Ishikawa (cell line): ENCODE measurements around the gene CA12.

ENCODE experiments used
- CEBPB ChIP-seq: IDR thresholded peaks from 2 replicates; pipeline ENCODE4 v1.6.1; 2012
- CREB1 ChIP-seq: IDR thresholded peaks from 2 replicates; pipeline ENCODE4 v1.6.1; 2012; ENCODE audit warnings: low read depth
- EGR1 ChIP-seq: IDR thresholded peaks from 2 replicates; pipeline ENCODE4 v1.6.1; 2012
- EP300 ChIP-seq: IDR thresholded peaks from 2 replicates; pipeline ENCODE4 v1.6.1; 2012; ENCODE audit warnings: borderline replicate concordance
- FOXM1 ChIP-seq: IDR thresholded peaks from 2 replicates; pipeline ENCODE4 v1.6.1; 2012; ENCODE audit warnings: low read depth, borderline replicate concordance
- MAX ChIP-seq: IDR thresholded peaks from 2 replicates; pipeline ENCODE4 v1.6.1; 2012
- NFIC ChIP-seq: IDR thresholded peaks from 2 replicates; pipeline ENCODE4 v1.6.1; 2012
- RAD21 ChIP-seq: IDR thresholded peaks from 2 replicates; pipeline ENCODE4 v1.6.1; 2012; ENCODE audit warnings: low read depth
- REST ChIP-seq: IDR thresholded peaks from 2 replicates; pipeline ENCODE4 v1.6.1; 2012; ENCODE audit warnings: low read depth, mild to moderate bottlenecking
- TAF1 ChIP-seq: IDR thresholded peaks from 2 replicates; pipeline ENCODE4 v1.6.1; 2012; ENCODE audit warnings: low read depth, mild to moderate bottlenecking
- TCF12 ChIP-seq: IDR thresholded peaks from 2 replicates; pipeline ENCODE4 v1.6.1; 2012; ENCODE audit warnings: low read depth
- TEAD4 ChIP-seq: IDR thresholded peaks from 2 replicates; pipeline ENCODE4 v1.6.1; 2012
- USF1 ChIP-seq: IDR thresholded peaks from 2 replicates; pipeline ENCODE4 v1.6.1; 2012
- YY1 ChIP-seq: IDR thresholded peaks from 2 replicates; pipeline ENCODE4 v1.6.1; 2012; ENCODE audit warnings: low read depth
- ZBTB7A ChIP-seq: IDR thresholded peaks from 2 replicates; pipeline ENCODE4 v1.6.1; 2012; ENCODE audit warnings: low read depth

The CA12 gene

GRCh38 chr15:63391669-63392360 lies 10.2 kb upstream of the CA12 start:
- TF ChIP-seq CREB1 (no peak), EGR1 (0 out of 2 replicates have a peak, but pooled peaks have one; percentile 5), TCF12 (no peak)

- TF ChIP-seq RAD21 (no peak), CREB1 (no peak), YY1 (no peak), REST (no peak), EGR1 (no peak), MAX (no peak), TEAD4 (no peak), TCF12 (no peak)
These were observed 9.0 kb upstream of the CA12 start for GRCh38 chr15:63390689-63391088.

GRCh38 chr15:63389902-63390670 lies 8.4 kb upstream of the CA12 start:
- TF ChIP-seq TEAD4 (peak; percentile 12; the same call in 1 of the 2 replicates), EP300 (peak; percentile 32; the same call in 1 of the 2 replicates), NFIC (peak; percentile 95), RAD21 (peak; percentile 13; the same call in 1 of the 2 replicates), REST (no peak), USF1 (no peak), TAF1 (peak; percentile 28; the same call in 1 of the 2 replicates), TCF12 (peak; percentile 62), MAX (peak; percentile 39; the same call in 1 of the 2 replicates), YY1 (no peak)

DNA sequence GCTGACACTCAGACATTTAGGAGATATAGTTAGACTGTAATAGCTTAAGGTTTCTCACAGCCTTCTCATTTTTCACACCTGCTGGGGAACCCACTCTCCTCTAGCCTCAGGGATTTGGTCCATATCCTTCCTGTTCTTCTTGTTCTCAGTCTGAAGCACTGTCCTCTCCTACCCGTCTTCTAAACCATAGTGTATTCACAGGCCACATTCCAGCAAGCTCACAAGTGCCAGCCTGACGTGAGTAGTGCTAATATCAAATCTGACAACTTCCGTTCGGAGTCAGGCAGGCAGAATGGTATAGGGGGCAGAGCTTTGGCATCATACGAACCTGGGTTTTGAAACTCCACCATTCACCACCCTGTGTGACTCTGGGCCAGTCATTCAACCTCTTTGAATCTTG lies 6.9 kb upstream of the CA12 start:
- no peak for TF ChIP-seq EGR1
- peak; percentile 42; the same call in 1 of the 2 replicates for TF ChIP-seq TCF12
- no peak for TF ChIP-seq CREB1
- TF ChIP-seq NFIC = no peak; the same call in 1 of the 2 replicates
- TF ChIP-seq RAD21 = no peak
- TF ChIP-seq YY1 = no peak
- peak; percentile 39; the same call in 1 of the 2 replicates for TF ChIP-seq MAX
- peak; percentile 45; the same call in 1 of the 2 replicates for TF ChIP-seq EP300
- TF ChIP-seq FOXM1 = 0 out of 2 replicates have a peak, but pooled peaks have one; percentile 20
- no peak for TF ChIP-seq CEBPB
- no peak for TF ChIP-seq USF1
- peak; percentile 68 for TF ChIP-seq TEAD4
- no peak for TF ChIP-seq ZBTB7A
- no peak for TF ChIP-seq TAF1

GRCh38 chr15:63387748-63388493 lies 6.3 kb upstream of the CA12 start:
- TF ChIP-seq CEBPB (no peak), TAF1 (no peak), MAX (no peak), EP300 (peak; percentile 12; the same call in 1 of the 2 replicates)
